ENCODE measurements around the gene HRNR.

The HRNR gene

DNA sequence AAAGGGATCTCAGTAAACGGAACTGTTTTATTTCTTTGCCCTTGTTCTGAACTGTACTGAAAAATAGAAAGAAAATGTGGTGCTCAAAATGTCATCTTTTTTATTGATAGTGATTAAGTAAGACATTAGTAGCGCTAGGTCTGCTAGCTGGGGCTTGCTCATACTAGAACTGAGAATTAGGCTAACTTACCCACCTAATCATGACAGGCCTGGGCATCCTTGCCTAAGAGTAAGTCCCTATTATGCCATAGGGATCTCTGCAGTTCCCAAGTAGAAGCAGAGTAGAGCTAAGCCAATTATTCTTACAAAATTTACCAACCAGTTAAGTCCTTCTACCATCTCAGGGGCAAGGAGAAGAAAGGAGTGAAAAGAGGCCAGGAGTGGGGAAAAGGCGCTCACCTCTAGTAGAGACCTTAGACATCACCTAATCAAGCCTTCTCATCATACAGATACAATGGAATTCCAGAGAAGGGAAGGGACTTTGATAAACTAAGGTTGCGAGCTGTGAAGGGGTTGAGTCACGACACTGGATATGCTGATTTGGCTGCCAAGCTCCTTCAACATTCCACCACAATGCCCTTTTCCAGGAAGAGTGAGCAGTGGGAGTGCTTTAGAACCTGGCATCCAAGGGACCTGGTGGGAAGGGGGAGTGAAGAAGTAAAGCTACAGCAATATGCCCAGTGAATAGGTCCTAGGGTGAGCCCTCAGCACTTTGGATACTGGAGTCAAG lies 37.3 kb downstream of the HRNR start:
- no peaks in the 10 kb centered on the region for H3K36me3 ChIP-seq (ENCODE audit: control insufficient read depth, insufficient read depth, low read length)
- no peak overlapping the region for H3K4me3 ChIP-seq (ENCODE audit: low read depth, low read length)
- no peaks in the 10 kb centered on the region for H3K9me3 ChIP-seq (ENCODE audit: control insufficient read depth, insufficient read depth, low read length)
- H3K27me3 ChIP-seq (ENCODE audit: control insufficient read depth, insufficient read depth, low read length), result peaks cover 9% of the 10 kb centered on the region
- H3K9ac ChIP-seq (ENCODE audit: low read depth, low read length), result no peak overlapping the region
- no peaks in the 10 kb centered on the region for H3K4me1 ChIP-seq (ENCODE audit: control insufficient read depth, insufficient read depth, low read length)

DNA sequence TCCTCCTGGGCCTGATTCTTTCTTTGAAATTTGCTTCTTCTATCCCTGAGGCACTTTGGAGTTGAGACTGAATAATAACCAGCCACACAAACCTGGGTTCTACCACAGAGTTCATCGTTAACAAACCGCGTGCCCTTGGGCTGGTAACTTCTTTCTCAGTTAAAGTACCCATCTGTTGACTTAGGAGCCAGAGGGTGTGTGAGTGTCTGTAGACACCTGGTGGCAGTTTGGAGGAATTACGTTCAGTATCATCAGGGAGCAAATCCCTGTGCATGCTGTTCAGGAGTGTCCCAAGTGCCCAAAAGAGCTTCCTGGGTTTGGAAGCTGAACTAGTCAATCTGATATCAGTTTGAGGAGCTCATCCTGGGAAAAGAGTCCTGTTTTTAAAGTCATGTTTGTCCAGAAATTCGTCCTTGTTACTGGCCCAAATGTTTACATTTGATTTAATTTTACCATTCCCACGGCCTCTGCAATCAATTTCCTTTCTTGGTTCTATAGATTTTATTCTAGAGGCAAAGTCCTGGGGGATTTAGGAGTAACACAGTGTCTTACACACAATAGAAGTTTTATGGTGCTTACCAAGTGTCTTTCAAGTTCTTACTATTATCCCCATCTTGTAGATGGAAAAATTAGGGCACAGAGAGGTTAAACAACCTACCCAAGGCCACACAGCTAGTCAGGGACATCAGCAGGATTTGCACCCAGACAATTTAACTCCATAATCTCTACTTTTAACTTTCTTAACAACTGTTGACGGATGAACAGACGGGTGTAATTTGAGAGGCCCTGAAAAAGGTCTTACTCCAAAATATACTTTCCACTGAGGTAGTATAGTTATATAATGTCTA lies 38.2 kb downstream of the HRNR start:
- H3K4me3 ChIP-seq (ENCODE audit: low read depth, low read length), result no peak overlapping the region
- no peaks in the 10 kb centered on the region for H3K36me3 ChIP-seq (ENCODE audit: control insufficient read depth, insufficient read depth, low read length)
- no peaks in the 10 kb centered on the region for H3K4me1 ChIP-seq (ENCODE audit: control insufficient read depth, insufficient read depth, low read length)
- peaks cover 9% of the 10 kb centered on the region for H3K27me3 ChIP-seq (ENCODE audit: control insufficient read depth, insufficient read depth, low read length)
- H3K9ac ChIP-seq (ENCODE audit: low read depth, low read length), result no peak overlapping the region
- H3K9me3 ChIP-seq (ENCODE audit: control insufficient read depth, insufficient read depth, low read length), result no peaks in the 10 kb centered on the region

DNA sequence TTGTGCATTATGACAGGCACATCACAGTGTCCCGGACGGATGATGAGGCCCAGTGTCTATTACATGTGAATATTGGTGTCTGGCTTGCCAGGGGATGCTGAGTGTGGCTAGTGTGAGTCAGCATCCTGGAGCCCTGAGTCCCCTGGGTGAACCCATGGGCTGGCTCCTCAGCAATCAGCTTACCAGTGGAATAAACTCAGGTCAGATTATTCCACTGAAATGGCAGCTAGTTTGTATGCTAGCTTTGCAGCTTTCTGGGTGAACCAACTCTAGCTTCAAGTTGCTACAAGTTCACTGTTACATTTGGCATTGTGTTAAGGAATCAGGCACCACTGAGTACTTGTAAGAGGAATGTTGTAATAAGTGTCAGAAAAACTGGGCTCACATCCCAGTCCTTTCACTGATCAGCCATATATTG lies 41.0 kb downstream of the HRNR start:
- no peaks in the 10 kb centered on the region for H3K36me3 ChIP-seq (ENCODE audit: control insufficient read depth, insufficient read depth, low read length)
- H3K9me3 ChIP-seq (ENCODE audit: control insufficient read depth, insufficient read depth, low read length), result no peaks in the 10 kb centered on the region
- no peak overlapping the region for H3K9ac ChIP-seq (ENCODE audit: low read depth, low read length)
- H3K4me1 ChIP-seq (ENCODE audit: control insufficient read depth, insufficient read depth, low read length), result no peaks in the 10 kb centered on the region
- H3K27me3 ChIP-seq (ENCODE audit: control insufficient read depth, insufficient read depth, low read length), result peaks cover 9% of the 10 kb centered on the region
- H3K4me3 ChIP-seq (ENCODE audit: low read depth, low read length), result no peak overlapping the region

DNA sequence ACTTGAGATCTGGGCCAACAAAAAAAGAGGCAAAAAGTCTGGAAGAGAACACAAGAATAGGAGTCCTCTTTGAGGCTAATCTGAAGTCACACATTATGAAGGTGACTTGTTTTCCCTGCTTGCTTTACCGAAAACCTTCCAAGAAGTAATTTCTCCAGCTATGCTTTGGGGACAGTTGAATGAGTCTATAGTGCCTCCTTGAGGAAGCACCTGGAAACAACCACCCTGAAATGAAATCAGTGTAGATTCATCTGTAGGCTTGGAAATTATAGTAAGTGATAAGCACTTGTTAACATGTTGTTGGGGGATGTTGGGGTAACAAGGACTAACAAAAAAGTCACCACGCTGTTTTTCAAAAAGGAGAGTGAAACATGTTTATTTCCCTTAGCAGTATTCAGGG lies 41.6 kb downstream of the HRNR start:
- H3K9ac ChIP-seq (ENCODE audit: low read depth, low read length), result no peak overlapping the region
- H3K27me3 ChIP-seq (ENCODE audit: control insufficient read depth, insufficient read depth, low read length), result peaks cover 9% of the 10 kb centered on the region
- H3K4me1 ChIP-seq (ENCODE audit: control insufficient read depth, insufficient read depth, low read length), result no peaks in the 10 kb centered on the region
- no peaks in the 10 kb centered on the region for H3K9me3 ChIP-seq (ENCODE audit: control insufficient read depth, insufficient read depth, low read length)
- H3K36me3 ChIP-seq (ENCODE audit: control insufficient read depth, insufficient read depth, low read length), result no peaks in the 10 kb centered on the region
- no peak overlapping the region for H3K4me3 ChIP-seq (ENCODE audit: low read depth, low read length)

DNA sequence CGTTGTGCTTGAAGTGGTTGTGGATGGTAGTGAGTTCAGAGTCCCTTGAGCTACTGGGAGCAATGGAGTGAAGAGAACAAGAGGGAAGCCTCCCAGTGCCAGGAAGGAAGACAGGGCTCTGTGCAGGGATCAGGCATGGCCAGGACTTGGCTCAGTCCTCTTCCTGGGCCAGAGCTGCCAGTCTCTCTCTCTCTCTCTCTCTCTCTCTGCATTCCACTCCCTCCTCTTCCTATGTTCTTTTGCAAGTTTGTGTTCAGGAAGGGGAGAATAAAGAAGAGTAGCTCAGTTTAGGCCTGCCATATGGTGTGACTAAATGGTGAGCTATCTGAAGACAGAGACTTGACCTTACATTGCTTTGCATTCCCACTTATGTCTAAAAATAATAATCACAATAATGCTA lies 44.4 kb downstream of the HRNR start:
- H3K9ac ChIP-seq (ENCODE audit: low read depth, low read length), result no peak overlapping the region
- no peak overlapping the region for H3K4me3 ChIP-seq (ENCODE audit: low read depth, low read length)
- no peaks in the 10 kb centered on the region for H3K4me1 ChIP-seq (ENCODE audit: control insufficient read depth, insufficient read depth, low read length)
- no peaks in the 10 kb centered on the region for H3K36me3 ChIP-seq (ENCODE audit: control insufficient read depth, insufficient read depth, low read length)
- H3K27me3 ChIP-seq (ENCODE audit: control insufficient read depth, insufficient read depth, low read length), result peaks cover under 1% of the 10 kb centered on the region
- no peaks in the 10 kb centered on the region for H3K9me3 ChIP-seq (ENCODE audit: control insufficient read depth, insufficient read depth, low read length)

DNA sequence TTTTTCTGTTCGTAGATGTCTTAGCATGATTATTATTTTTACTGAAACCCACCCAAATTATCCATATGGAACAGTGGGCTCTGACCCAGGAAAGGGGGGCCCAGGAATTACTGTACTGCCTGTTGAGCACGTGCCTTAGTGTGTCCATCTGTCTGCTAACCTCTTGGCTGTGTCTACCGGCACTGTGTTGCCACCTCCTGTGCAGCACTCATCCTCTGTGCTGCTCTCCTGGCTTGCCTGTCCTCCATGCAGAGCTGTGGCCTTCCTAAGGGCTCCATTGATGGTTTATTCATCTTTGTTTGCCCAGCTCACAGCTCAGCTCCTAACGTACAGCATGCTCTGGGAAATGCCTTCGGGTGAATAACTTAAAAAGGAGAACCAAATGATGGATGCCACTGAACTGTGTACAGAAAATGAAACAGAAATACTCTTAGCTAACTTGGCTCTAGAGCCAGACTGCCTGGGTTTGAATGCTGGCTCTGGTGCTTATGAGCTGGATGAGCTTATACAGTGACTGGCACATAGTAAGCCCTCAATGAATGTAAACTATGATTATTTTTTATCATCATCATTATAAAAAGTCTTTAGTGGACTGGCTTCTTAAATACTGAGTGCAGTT lies 53.6 kb downstream of the HRNR start:
- Histone ChIP-seq H3K4me1 (ENCODE audit: control insufficient read depth, insufficient read depth, low read length) (no peaks in the 10 kb centered on the region), H3K4me3 (ENCODE audit: low read depth, low read length) (no peak overlapping the region), H3K36me3 (ENCODE audit: control insufficient read depth, insufficient read depth, low read length) (no peaks in the 10 kb centered on the region), H3K9me3 (ENCODE audit: control insufficient read depth, insufficient read depth, low read length) (no peaks in the 10 kb centered on the region), H3K27me3 (ENCODE audit: control insufficient read depth, insufficient read depth, low read length) (no peaks in the 10 kb centered on the region), H3K9ac (ENCODE audit: low read depth, low read length) (no peak overlapping the region)

DNA sequence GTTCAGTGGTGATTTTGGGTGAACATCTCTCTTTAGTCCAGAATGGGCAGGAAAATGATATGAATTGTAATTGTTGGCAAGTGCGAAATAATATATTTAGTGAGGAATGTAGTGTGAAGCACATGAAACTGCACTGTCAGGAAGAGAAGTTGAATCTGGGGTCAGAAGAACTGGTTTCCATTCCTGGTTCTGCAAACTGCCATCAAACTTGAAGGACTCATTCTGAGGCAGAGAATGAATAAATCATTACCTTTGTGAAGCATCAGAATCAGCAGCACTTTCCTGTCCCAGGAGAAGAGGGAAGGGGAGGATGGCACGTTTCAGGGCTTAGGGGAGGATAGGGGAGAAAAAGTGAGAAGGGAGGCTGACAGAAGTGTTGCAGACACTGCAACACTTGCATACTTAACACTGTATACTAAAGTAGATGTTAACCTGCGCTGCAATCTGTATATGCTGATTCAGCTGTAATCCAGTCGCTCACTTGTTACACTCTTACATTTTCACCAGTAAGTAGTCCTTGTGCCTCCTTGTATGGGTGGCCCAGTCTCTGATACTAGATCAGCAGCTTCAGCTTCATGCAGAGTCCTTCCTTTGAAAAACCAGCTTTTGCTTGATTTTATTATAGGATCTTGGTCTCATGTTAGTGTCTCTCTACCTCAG lies 54.5 kb downstream of the HRNR start:
- Histone ChIP-seq H3K36me3 (ENCODE audit: control insufficient read depth, insufficient read depth, low read length) (no peaks in the 10 kb centered on the region), H3K9me3 (ENCODE audit: control insufficient read depth, insufficient read depth, low read length) (no peaks in the 10 kb centered on the region), H3K9ac (ENCODE audit: low read depth, low read length) (no peak overlapping the region), H3K27me3 (ENCODE audit: control insufficient read depth, insufficient read depth, low read length) (no peaks in the 10 kb centered on the region), H3K4me1 (ENCODE audit: control insufficient read depth, insufficient read depth, low read length) (no peaks in the 10 kb centered on the region), H3K4me3 (ENCODE audit: low read depth, low read length) (no peak overlapping the region)

DNA sequence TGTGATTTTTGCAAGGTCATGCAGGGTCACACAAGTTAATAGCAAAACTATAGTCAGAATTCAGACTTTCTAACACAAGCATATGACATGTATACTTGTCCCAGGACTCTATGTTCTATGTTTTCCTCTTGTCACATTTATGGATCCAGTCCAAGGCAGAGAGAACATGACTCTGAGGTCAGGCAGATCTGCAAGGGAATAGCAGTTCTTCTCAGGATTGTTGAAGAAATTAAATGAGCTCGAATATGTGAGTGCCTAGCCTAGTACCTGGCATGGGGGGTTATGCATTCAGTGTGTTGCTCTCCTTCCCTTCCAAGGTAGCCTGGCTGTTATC lies 55.5 kb downstream of the HRNR start:
- no peak overlapping the region for H3K9ac ChIP-seq (ENCODE audit: low read depth, low read length)
- no peaks in the 10 kb centered on the region for H3K4me1 ChIP-seq (ENCODE audit: control insufficient read depth, insufficient read depth, low read length)
- H3K27me3 ChIP-seq (ENCODE audit: control insufficient read depth, insufficient read depth, low read length), result no peaks in the 10 kb centered on the region
- H3K36me3 ChIP-seq (ENCODE audit: control insufficient read depth, insufficient read depth, low read length), result no peaks in the 10 kb centered on the region
- H3K4me3 ChIP-seq (ENCODE audit: low read depth, low read length), result no peak overlapping the region
- H3K9me3 ChIP-seq (ENCODE audit: control insufficient read depth, insufficient read depth, low read length), result no peaks in the 10 kb centered on the region

DNA sequence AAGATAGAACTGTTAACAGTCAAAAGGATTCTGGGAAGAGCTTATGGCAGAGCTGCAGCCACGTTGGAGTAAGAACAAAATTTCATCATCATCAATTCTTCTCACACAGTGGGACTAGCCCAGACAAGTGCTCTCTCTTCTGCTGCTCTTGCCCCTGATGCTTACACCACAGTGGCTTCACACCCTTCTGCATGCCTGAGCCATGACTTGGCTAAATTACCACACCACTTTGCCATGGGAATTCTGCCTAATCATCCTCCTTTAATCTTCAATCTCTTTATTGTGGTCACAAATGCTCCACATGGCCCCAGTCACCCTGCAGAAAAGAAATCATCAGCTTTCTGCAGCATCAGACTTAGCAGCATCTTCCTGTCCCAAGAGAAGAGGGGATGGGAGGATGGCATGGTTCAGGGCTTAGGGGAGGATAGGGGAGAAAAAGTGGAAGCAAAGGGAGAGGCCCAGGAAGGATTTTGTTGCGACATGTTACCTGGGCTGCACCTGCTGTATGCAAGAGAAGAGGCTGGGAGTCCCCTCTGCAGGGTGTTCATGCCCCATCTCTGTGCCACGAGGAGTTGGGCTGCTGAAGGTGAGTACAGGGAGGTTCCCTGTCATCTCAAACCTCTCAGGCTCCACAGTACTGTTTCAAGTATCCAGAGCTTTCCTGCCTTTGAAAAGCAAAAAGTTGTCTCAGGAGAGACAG lies 56.0 kb downstream of the HRNR start:
- no peak overlapping the region for H3K9ac ChIP-seq (ENCODE audit: low read depth, low read length)
- H3K9me3 ChIP-seq (ENCODE audit: control insufficient read depth, insufficient read depth, low read length), result no peaks in the 10 kb centered on the region
- no peaks in the 10 kb centered on the region for H3K36me3 ChIP-seq (ENCODE audit: control insufficient read depth, insufficient read depth, low read length)
- no peaks in the 10 kb centered on the region for H3K4me1 ChIP-seq (ENCODE audit: control insufficient read depth, insufficient read depth, low read length)
- H3K4me3 ChIP-seq (ENCODE audit: low read depth, low read length), result no peak overlapping the region
- no peaks in the 10 kb centered on the region for H3K27me3 ChIP-seq (ENCODE audit: control insufficient read depth, insufficient read depth, low read length)

DNA sequence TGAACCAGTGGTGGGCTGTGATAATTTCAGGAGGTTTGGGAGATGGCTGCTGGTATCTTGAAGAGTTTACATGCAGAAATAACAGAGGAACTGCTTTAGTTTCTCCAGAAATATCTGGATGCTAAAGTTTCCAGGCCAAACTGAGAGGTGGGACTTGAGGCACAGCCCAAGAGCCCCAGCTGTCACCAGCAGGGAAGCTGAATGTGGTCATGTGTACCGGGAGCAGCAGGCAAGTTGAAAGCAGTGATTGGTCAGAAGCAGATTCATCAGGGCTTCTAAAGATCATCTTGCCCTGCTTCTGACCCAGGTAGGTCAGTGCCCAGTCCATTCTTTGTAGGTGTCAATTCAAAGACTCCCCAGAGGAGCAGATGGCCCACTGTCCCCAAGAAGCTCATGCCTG lies 57.0 kb downstream of the HRNR start:
- Histone ChIP-seq H3K36me3 (ENCODE audit: control insufficient read depth, insufficient read depth, low read length) (no peaks in the 10 kb centered on the region), H3K4me3 (ENCODE audit: low read depth, low read length) (no peak overlapping the region), H3K9ac (ENCODE audit: low read depth, low read length) (no peak overlapping the region), H3K9me3 (ENCODE audit: control insufficient read depth, insufficient read depth, low read length) (no peaks in the 10 kb centered on the region), H3K27me3 (ENCODE audit: control insufficient read depth, insufficient read depth, low read length) (no peaks in the 10 kb centered on the region), H3K4me1 (ENCODE audit: control insufficient read depth, insufficient read depth, low read length) (no peaks in the 10 kb centered on the region)

DNA sequence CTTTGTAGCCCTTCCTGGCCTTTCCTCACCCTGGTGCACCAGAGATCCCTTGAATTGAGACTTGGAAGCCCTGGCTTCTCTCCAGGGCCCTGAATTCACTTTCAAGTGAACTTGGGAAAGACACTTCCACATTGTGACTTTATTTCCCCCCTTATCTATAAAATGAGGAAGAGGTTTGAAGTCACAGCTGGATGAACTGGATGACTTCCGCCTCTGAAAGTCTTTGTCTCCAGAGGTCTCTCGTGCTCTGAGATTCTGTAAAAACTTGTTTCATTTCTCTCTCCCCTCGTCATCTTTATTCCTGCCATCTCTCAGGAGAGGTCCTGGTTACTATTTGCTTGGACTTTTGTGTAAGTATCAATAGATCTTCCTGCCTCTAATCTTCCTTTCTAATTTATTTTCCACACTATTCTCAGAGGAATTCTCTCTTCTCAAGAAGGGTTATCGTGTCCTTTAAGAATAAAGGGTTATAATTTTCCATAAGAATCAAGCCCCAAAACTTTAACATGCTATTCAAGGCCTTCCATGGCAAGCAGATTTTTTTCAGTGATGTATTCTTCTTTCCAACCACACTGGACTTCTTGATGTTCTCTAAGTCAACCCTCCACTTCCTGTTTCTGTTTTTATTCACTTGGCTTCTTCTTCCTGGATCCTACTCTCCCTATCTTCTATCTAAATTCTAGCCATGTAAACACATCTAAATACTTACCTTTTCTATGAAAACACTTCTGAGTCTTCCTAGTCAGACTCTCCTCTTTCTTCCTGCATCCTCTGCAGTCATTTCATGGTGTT lies 58.5 kb downstream of the HRNR start:
- Histone ChIP-seq H3K4me1 (ENCODE audit: control insufficient read depth, insufficient read depth, low read length) (no peaks in the 10 kb centered on the region), H3K9me3 (ENCODE audit: control insufficient read depth, insufficient read depth, low read length) (no peaks in the 10 kb centered on the region), H3K27me3 (ENCODE audit: control insufficient read depth, insufficient read depth, low read length) (no peaks in the 10 kb centered on the region), H3K9ac (ENCODE audit: low read depth, low read length) (no peak overlapping the region), H3K36me3 (ENCODE audit: control insufficient read depth, insufficient read depth, low read length) (no peaks in the 10 kb centered on the region), H3K4me3 (ENCODE audit: low read depth, low read length) (no peak overlapping the region)
